OCI-LY1 (cell line): ENCODE data around the gene SH2D6.
A peak's percentile ranks its signal among the peaks of the same experiment; 100 is the strongest.

Source experiments
- H2AFZ ChIP-seq: fragments of 200-600 bp; sonication (generic), shearing (Covaris generic); 2 replicates; pipeline ENCODE4 v1.6.0; 2014; ENCODE audit warnings: antibody characterized with exemption, mild to moderate bottlenecking, low read length
- H3F3A ChIP-seq: fragments of 200-600 bp; sonication (generic), shearing (Covaris generic); 2 replicates; pipeline ENCODE4 v1.6.0; 2014; ENCODE audit warnings: mild to moderate bottlenecking, antibody characterized with exemption, low read length, moderate library complexity; ENCODE audit not compliant: insufficient read depth
- H3K27ac ChIP-seq: fragments of 200-600 bp; sonication (generic); 2 replicates; pipeline ENCODE4 v1.5.1; 2014; ENCODE audit warnings: low read length, mixed run types, mild to moderate bottlenecking, low read depth; ENCODE audit not compliant: poor library complexity, severe bottlenecking
- H3K27me3 ChIP-seq: fragments of 200-600 bp; sonication (generic); 2 replicates; pipeline ENCODE4 v1.6.0; 2014; ENCODE audit warnings: antibody characterized with exemption, mild to moderate bottlenecking, low read length, moderate library complexity; ENCODE audit not compliant: insufficient read depth
- H3K36me3 ChIP-seq: fragments of 200-600 bp; sonication (generic); 2 replicates; pipeline ENCODE4 v1.6.1; 2014; ENCODE audit warnings: mild to moderate bottlenecking, antibody characterized with exemption, low read length, moderate library complexity, mixed read lengths; ENCODE audit not compliant: insufficient read depth
- H3K4me1 ChIP-seq: fragments of 200-600 bp; sonication (generic); 2 replicates; pipeline ENCODE4 v1.5.1; 2014; ENCODE audit warnings: mild to moderate bottlenecking, low read length, moderate library complexity; ENCODE audit not compliant: insufficient read depth, severe bottlenecking
- H3K4me2 ChIP-seq: fragments of 200-600 bp; sonication (generic), shearing (Covaris generic); 2 replicates; pipeline ENCODE4 v1.6.1; 2014; ENCODE audit warnings: low read length
- H3K4me3 ChIP-seq: fragments of 200-600 bp; sonication (generic); 2 replicates; pipeline ENCODE4 v1.5.1; 2014; ENCODE audit warnings: low read length, low read depth, mild to moderate bottlenecking, mixed read lengths; ENCODE audit not compliant: poor library complexity, severe bottlenecking
- H3K79me2 ChIP-seq: fragments of 200-600 bp; shearing (Covaris generic); 2 replicates; pipeline ENCODE4 v1.6.1; 2016; ENCODE audit warnings: mixed run types, low read length, mixed read lengths; ENCODE audit not compliant: insufficient read depth
- H3K9ac ChIP-seq: fragments of 200-600 bp; sonication (generic), shearing (Covaris generic); 2 replicates; pipeline ENCODE4 v1.6.1; 2014; ENCODE audit warnings: mild to moderate bottlenecking, low read length, mixed read lengths
- H3K9me2 ChIP-seq: fragments of 200-600 bp; sonication (generic), shearing (Covaris generic); 2 replicates; pipeline ENCODE4 v1.6.1; 2014; ENCODE audit warnings: low read depth, mild to moderate bottlenecking, low read length, mixed read lengths
- H3K9me3 ChIP-seq: fragments of 200-600 bp; shearing (Covaris generic); 2 replicates; pipeline ENCODE4 v1.6.1; 2014; ENCODE audit warnings: low read length, mixed read lengths
- H4K20me1 ChIP-seq: fragments of 200-600 bp; sonication (generic), shearing (Covaris generic); 2 replicates; pipeline ENCODE4 v1.6.0; 2016; ENCODE audit warnings: mild to moderate bottlenecking, low read length; ENCODE audit not compliant: insufficient read depth
- CTCF ChIP-seq: fragments of 200-600 bp; sonication (generic), shearing (Covaris generic); IDR thresholded peaks from 2 replicates; pipeline ENCODE4 v1.5.1; 2017; ENCODE audit warnings: mild to moderate bottlenecking, antibody characterized with exemption, low read length, moderate library complexity, mixed read lengths
- EZH2 ChIP-seq: fragments of 200-600 bp; sonication (generic), shearing (Covaris generic); IDR thresholded peaks from 2 replicates; pipeline ENCODE4 v1.8.0; 2017; ENCODE audit warnings: borderline replicate concordance, mixed run types, mild to moderate bottlenecking, antibody characterized with exemption, low read length, moderate library complexity, mixed read lengths

SH2D6 gene

DNA sequence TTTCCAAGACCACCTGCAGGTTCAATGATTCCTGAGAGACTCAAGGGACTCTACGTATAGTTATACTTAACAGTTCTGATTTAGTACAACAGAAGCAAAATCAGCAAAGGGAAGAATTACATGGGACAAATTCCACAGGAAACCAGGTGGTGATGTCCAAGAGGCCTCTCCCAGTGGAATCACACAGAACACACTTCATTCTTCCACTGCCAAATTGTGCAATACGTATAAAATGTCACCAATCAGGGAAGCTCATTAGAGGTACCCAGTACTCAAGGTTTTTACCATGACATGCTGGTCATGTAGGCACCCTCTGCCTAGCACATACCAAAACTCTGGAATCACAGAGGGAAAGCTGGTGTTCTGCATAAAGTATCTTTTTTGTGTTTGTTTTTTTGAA lies 30.8 kb upstream of the SH2D6 start:
- peaks cover 7% of the 10 kb centered on the region; the same call in 1 of the 2 replicates for H3K36me3 ChIP-seq
- H3K9ac ChIP-seq: no peak overlapping the region
- H3F3A ChIP-seq: no peaks in the 10 kb centered on the region
- H4K20me1 ChIP-seq: no peaks in the 10 kb centered on the region
- H3K4me2 ChIP-seq: no peak overlapping the region
- no peaks in the 10 kb centered on the region for H3K9me3 ChIP-seq
- no peak overlapping the region for H3K4me3 ChIP-seq
- H3K79me2 ChIP-seq: no peaks in the 10 kb centered on the region
- H2AFZ ChIP-seq: no peak overlapping the region
- H3K27ac ChIP-seq: no peak overlapping the region
- no peak for TF ChIP-seq CTCF
- TF ChIP-seq EZH2: no peak
- H3K9me2 ChIP-seq: no peaks in the 10 kb centered on the region
- H3K27me3 ChIP-seq: no peaks in the 10 kb centered on the region
- H3K4me1 ChIP-seq: peaks cover 11% of the 10 kb centered on the region

GRCh38 chr2:85388878-85389538 lies 29.5 kb upstream of the SH2D6 start:
- Histone ChIP-seq H3K4me2 (no peak overlapping the region), H3K79me2 (no peaks in the 10 kb centered on the region), H3K36me3 (peaks cover 7% of the 10 kb centered on the region; the same call in 1 of the 2 replicates), H4K20me1 (no peaks in the 10 kb centered on the region), H2AFZ (no peak overlapping the region), H3F3A (no peaks in the 10 kb centered on the region), H3K4me3 (no peak overlapping the region), H3K9me2 (no peaks in the 10 kb centered on the region), H3K4me1 (peaks cover 13% of the 10 kb centered on the region), H3K9ac (no peak overlapping the region), H3K27me3 (no peaks in the 10 kb centered on the region), H3K27ac (no peak overlapping the region), H3K9me3 (no peaks in the 10 kb centered on the region)
- TF ChIP-seq EZH2 (no peak), CTCF (no peak)

- Histone ChIP-seq H4K20me1 (no peaks in the 10 kb centered on the region), H3K4me3 (no peak overlapping the region), H3K27me3 (no peaks in the 10 kb centered on the region), H3K9me3 (no peaks in the 10 kb centered on the region), H3K27ac (no peak overlapping the region), H2AFZ (no peak overlapping the region), H3K4me1 (peaks cover 13% of the 10 kb centered on the region), H3K79me2 (no peaks in the 10 kb centered on the region), H3F3A (no peaks in the 10 kb centered on the region), H3K4me2 (no peak overlapping the region), H3K9ac (no peak overlapping the region), H3K36me3 (peaks cover 3% of the 10 kb centered on the region; the same call in 1 of the 2 replicates), H3K9me2 (no peaks in the 10 kb centered on the region)
- no peak for TF ChIP-seq EZH2
- peak; percentile 95 for TF ChIP-seq CTCF
These were observed 27.4 kb upstream of the SH2D6 start for GRCh38 chr2:85390941-85391669.
